ENCODE data around the gene HJURP.

The HJURP gene

GRCh38 chr2:233792720-233793119, 61.6 kb downstream of the HJURP start:
- Mint-ChIP-seq H3K9me3 (no peaks in the 10 kb centered on the region), H3K27me3 (no peaks in the 10 kb centered on the region), H3K4me3 (no peak overlapping the region), H3K4me1 (ENCODE audit: low read depth) (no peaks in the 10 kb centered on the region), H3K27ac (no peak overlapping the region), H3K36me3 (ENCODE audit: low read depth) (no peaks in the 10 kb centered on the region)
- intact Hi-C loops (cut with micrococcal nuclease): no loop called here

GRCh38 chr2:233791883-233792329, 62.4 kb downstream of the HJURP start:
- intact Hi-C loops (cut with micrococcal nuclease): no loop called here
- Mint-ChIP-seq H3K9me3 (no peaks in the 10 kb centered on the region), H3K27me3 (no peaks in the 10 kb centered on the region), H3K27ac (no peak overlapping the region), H3K4me3 (no peak overlapping the region), H3K4me1 (ENCODE audit: low read depth) (no peaks in the 10 kb centered on the region), H3K36me3 (ENCODE audit: low read depth) (no peaks in the 10 kb centered on the region)

- no peak overlapping the region for H3K4me3 Mint-ChIP-seq
- intact Hi-C loops (cut with micrococcal nuclease): no loop called here
- H3K9me3 Mint-ChIP-seq: peaks cover 1% of the 10 kb centered on the region
- no peaks in the 10 kb centered on the region for H3K36me3 Mint-ChIP-seq (ENCODE audit: low read depth)
- H3K4me1 Mint-ChIP-seq (ENCODE audit: low read depth): no peaks in the 10 kb centered on the region
- H3K27me3 Mint-ChIP-seq: no peaks in the 10 kb centered on the region
- H3K27ac Mint-ChIP-seq: no peak overlapping the region
These were observed 63.0 kb downstream of the HJURP start for GRCh38 chr2:233791151-233791882.

- H3K4me3 Mint-ChIP-seq: no peak overlapping the region
- no peaks in the 10 kb centered on the region for H3K4me1 Mint-ChIP-seq (ENCODE audit: low read depth)
- no peaks in the 10 kb centered on the region for H3K36me3 Mint-ChIP-seq (ENCODE audit: low read depth)
- no peaks in the 10 kb centered on the region for H3K27me3 Mint-ChIP-seq
- intact Hi-C loops (cut with micrococcal nuclease): no loop called here
- H3K27ac Mint-ChIP-seq: no peak overlapping the region
- peaks cover 12% of the 10 kb centered on the region for H3K9me3 Mint-ChIP-seq
These were observed 64.8 kb downstream of the HJURP start for GRCh38 chr2:233789554-233789953.

Data from dendritic cell treated with granulocyte-macrophage colony-stimulating factor and Interleukin-4, amounts not matched to agents 40 ng/mL and 50 ng/mL, for 4 days (primary cell).